ENCODE results near the gene ZRANB3. TPM values are rescaled to one million over a fixed set of nuclear protein-coding genes. Genes with fewer than 3 reads are reported as not detected.

The ZRANB3 gene
- total RNA-seq, 1 experiment from 2014 or later = 14.5 TPM

GRCh38 chr2:135159191-135159590, 371.8 kb downstream of the ZRANB3 start:
- H3K4me3 Mint-ChIP-seq (ENCODE audit: low read depth, unreplicated experiment) = no peak overlapping the region
- DNase-seq = no peak
- intact Hi-C loops (cut with micrococcal nuclease; ENCODE audit: unreplicated experiment) = no loop called here
- no peaks in the 10 kb centered on the region for H3K27me3 Mint-ChIP-seq (ENCODE audit: unreplicated experiment)
- CTCF ChIA-PET = no interaction called here
- H3K9me3 Mint-ChIP-seq (ENCODE audit: low read depth, unreplicated experiment) = no peaks in the 10 kb centered on the region
- H3K36me3 Mint-ChIP-seq (ENCODE audit: insufficient read depth, unreplicated experiment) = peaks cover 17% of the 10 kb centered on the region
- BruUV-seq (replicated peaks) = no TSS peak
- no peak overlapping the region for H3K27ac Mint-ChIP-seq (ENCODE audit: unreplicated experiment)
- TF ChIP-seq CTCF (IDR thresholded peaks at IDR 0.05; ENCODE audit: unreplicated experiment) = no peak
- H3K4me1 Mint-ChIP-seq (ENCODE audit: low read depth, unreplicated experiment) = no peaks in the 10 kb centered on the region

GRCh38 chr2:135157856-135158255, 373.2 kb downstream of the ZRANB3 start:
- H3K9me3 Mint-ChIP-seq (ENCODE audit: low read depth, unreplicated experiment) = no peaks in the 10 kb centered on the region
- no peak overlapping the region for H3K4me3 Mint-ChIP-seq (ENCODE audit: low read depth, unreplicated experiment)
- no peaks in the 10 kb centered on the region for H3K4me1 Mint-ChIP-seq (ENCODE audit: low read depth, unreplicated experiment)
- DNase-seq = no peak
- CTCF ChIA-PET = no interaction called here
- no peak for TF ChIP-seq CTCF (IDR thresholded peaks at IDR 0.05; ENCODE audit: unreplicated experiment)
- BruUV-seq (replicated peaks) = no TSS peak
- H3K36me3 Mint-ChIP-seq (ENCODE audit: insufficient read depth, unreplicated experiment) = peaks cover 25% of the 10 kb centered on the region
- no peak overlapping the region for H3K27ac Mint-ChIP-seq (ENCODE audit: unreplicated experiment)
- no peaks in the 10 kb centered on the region for H3K27me3 Mint-ChIP-seq (ENCODE audit: unreplicated experiment)
- intact Hi-C loops (cut with micrococcal nuclease; ENCODE audit: unreplicated experiment) = no loop called here

GRCh38 chr2:135154962-135155361, 376.1 kb downstream of the ZRANB3 start:
- Mint-ChIP-seq H3K27ac (ENCODE audit: unreplicated experiment) (no peak overlapping the region), H3K9me3 (ENCODE audit: low read depth, unreplicated experiment) (no peaks in the 10 kb centered on the region), H3K4me1 (ENCODE audit: low read depth, unreplicated experiment) (no peaks in the 10 kb centered on the region), H3K4me3 (ENCODE audit: low read depth, unreplicated experiment) (no peak overlapping the region), H3K27me3 (ENCODE audit: unreplicated experiment) (no peaks in the 10 kb centered on the region), H3K36me3 (ENCODE audit: insufficient read depth, unreplicated experiment) (peaks cover 30% of the 10 kb centered on the region)
- intact Hi-C loops (cut with micrococcal nuclease; ENCODE audit: unreplicated experiment) = no loop called here
- DNase-seq = no peak
- TF ChIP-seq CTCF (IDR thresholded peaks at IDR 0.05; ENCODE audit: unreplicated experiment) = no peak
- CTCF ChIA-PET = no interaction called here
- no TSS peak for BruUV-seq (replicated peaks)

GRCh38 chr2:135152361-135152760, 378.7 kb downstream of the ZRANB3 start:
- Mint-ChIP-seq H3K27ac (ENCODE audit: unreplicated experiment) (no peak overlapping the region), H3K36me3 (ENCODE audit: insufficient read depth, unreplicated experiment) (peaks cover 30% of the 10 kb centered on the region), H3K4me1 (ENCODE audit: low read depth, unreplicated experiment) (no peaks in the 10 kb centered on the region), H3K27me3 (ENCODE audit: unreplicated experiment) (no peaks in the 10 kb centered on the region), H3K9me3 (ENCODE audit: low read depth, unreplicated experiment) (no peaks in the 10 kb centered on the region), H3K4me3 (ENCODE audit: low read depth, unreplicated experiment) (no peak overlapping the region)
- BruUV-seq (replicated peaks) = no TSS peak
- no peak for TF ChIP-seq CTCF (IDR thresholded peaks at IDR 0.05; ENCODE audit: unreplicated experiment)
- no peak for DNase-seq
- CTCF ChIA-PET = no interaction called here
- intact Hi-C loops (cut with micrococcal nuclease; ENCODE audit: unreplicated experiment) = no loop called here

GRCh38 chr2:135151615-135152014, 379.4 kb downstream of the ZRANB3 start:
- peaks cover 30% of the 10 kb centered on the region for H3K36me3 Mint-ChIP-seq (ENCODE audit: insufficient read depth, unreplicated experiment)
- CTCF ChIA-PET = no interaction called here
- no peaks in the 10 kb centered on the region for H3K27me3 Mint-ChIP-seq (ENCODE audit: unreplicated experiment)
- no peak for DNase-seq
- H3K4me1 Mint-ChIP-seq (ENCODE audit: low read depth, unreplicated experiment) = no peaks in the 10 kb centered on the region
- intact Hi-C loops (cut with micrococcal nuclease; ENCODE audit: unreplicated experiment) = no loop called here
- no peak for TF ChIP-seq CTCF (IDR thresholded peaks at IDR 0.05; ENCODE audit: unreplicated experiment)
- H3K9me3 Mint-ChIP-seq (ENCODE audit: low read depth, unreplicated experiment) = no peaks in the 10 kb centered on the region
- no peak overlapping the region for H3K4me3 Mint-ChIP-seq (ENCODE audit: low read depth, unreplicated experiment)
- H3K27ac Mint-ChIP-seq (ENCODE audit: unreplicated experiment) = peak overlapping the region; percentile 16
- no TSS peak for BruUV-seq (replicated peaks)

Data from Calu3 (cell line).